GM12873 (cell line): ENCODE data around the gene TNFRSF14.

Source experiments
- TF ChIP-seq, protein P1 (sequence below): IDR thresholded peaks from 2 replicates; pipeline ENCODE4 v1.5.1; 2012; ENCODE audit warnings: low read depth, mild to moderate bottlenecking, moderate library complexity, low read length, control low read depth; ENCODE audit not compliant: insufficient read depth; ENCODE audit errors: missing control alignments

The TNFRSF14 gene

DNA sequence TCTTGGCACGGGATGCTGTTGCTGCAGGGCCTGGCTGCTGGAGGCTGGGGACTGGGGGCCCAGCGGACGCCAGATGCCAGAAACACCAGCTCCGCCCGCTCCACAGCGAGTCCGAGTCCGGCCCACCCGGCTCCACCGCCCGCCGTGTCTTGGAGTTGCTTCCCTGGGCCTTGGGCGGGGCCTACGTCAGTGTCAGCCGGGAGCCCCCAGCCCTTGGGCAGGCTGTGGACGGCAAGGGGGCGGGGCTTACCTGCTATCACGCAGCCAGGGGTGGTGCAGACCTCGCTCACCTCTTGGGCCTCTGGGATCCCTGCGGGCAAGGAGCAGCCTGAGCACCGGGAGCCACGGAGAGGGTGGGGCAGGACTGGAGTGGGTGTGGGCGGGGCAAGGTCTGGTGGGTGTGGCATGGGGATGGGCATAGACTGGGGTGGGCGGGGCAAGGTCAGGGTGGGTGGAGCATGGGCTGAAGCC, 54.9 kb downstream of the TNFRSF14 start:
- TF ChIP-seq, protein P1, sequence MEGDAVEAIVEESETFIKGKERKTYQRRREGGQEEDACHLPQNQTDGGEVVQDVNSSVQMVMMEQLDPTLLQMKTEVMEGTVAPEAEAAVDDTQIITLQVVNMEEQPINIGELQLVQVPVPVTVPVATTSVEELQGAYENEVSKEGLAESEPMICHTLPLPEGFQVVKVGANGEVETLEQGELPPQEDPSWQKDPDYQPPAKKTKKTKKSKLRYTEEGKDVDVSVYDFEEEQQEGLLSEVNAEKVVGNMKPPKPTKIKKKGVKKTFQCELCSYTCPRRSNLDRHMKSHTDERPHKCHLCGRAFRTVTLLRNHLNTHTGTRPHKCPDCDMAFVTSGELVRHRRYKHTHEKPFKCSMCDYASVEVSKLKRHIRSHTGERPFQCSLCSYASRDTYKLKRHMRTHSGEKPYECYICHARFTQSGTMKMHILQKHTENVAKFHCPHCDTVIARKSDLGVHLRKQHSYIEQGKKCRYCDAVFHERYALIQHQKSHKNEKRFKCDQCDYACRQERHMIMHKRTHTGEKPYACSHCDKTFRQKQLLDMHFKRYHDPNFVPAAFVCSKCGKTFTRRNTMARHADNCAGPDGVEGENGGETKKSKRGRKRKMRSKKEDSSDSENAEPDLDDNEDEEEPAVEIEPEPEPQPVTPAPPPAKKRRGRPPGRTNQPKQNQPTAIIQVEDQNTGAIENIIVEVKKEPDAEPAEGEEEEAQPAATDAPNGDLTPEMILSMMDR, result no peak

DNA sequence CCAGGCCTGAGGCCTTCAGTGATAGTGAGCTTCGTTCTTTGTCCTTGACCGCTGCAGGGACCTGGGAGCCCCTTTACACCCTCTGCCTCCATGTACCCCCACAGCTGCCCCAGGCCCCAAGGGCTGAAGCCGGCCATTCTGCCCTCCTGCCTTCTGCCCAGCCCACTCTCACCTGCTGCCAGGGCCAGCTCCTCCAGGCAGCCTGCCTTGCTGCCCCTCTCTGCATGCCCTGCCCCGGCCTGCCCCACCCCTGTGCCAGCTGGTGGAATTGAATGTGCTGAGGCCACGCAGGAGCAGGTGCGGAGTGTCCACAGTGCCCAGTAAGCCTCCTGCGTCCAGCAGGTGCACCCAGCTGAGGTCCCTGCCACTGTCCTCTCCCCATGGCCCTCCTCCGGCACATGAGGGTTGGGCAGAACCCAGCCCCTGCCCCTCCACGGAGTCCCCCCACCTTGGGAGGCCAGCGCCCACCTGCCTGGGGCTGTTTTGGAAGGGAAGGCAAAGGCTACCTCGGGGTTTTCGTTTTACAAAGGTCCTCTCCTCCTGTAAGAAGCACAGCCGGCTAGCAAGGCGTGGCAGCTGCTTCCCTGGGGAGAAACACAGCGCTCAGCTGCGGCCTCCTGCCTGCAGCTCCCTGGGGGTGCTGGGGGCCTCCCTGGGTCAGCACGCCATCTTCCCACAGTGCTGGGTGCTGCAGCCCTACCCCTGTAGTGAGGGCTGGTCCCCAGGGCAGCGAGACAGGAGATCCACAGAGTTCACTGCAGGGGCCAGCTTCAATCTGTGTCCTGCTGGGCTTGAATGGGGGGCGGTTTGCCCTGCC, 55.7 kb downstream of the TNFRSF14 start:
- TF ChIP-seq, protein P1, result no peak

DNA sequence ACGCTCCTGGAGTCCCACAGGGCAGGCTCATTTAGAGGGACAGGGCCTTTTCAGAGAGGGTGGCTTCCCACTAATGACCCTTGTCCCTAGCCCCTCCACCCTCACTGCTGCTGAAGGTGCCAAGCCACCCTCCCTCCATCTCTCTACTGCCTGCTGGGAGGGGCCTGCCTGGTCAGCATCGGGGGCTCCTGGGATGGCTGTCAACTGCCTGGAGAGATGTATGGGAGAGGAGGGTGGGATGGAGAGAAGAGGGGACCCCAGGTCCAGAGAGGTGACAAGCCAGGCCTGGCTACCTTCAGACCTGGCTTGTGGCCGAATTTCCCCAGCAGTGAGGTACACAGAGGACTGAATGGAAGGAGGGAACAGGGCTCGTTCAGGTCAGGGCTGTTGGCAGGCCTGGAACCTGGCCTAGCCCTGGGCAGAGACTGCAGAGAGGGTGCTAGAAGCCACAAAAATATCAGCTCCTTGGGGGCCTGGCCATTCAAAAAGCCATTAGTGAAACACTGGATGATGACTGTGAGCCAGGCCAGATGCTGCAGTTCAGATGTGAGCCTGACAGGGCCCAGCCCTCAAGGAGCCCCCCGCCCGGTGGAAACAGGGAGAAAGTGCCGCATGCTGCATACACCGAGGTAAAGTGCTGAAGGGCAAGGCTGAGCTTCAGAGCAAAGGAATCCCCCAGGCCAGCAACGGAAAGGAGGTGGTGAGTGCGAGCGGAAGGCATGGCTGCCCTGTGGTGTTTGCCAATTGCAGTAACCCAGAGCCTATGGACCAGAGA, 56.6 kb downstream of the TNFRSF14 start:
- TF ChIP-seq, protein P1, result no peak
